ENCODE measurements around the gene TRMT1.

Gene TRMT1

GRCh38 chr19:13089857-13090507 is 26.6 kb downstream of the TRMT1 start:
- no peak for DNase-seq

DNA sequence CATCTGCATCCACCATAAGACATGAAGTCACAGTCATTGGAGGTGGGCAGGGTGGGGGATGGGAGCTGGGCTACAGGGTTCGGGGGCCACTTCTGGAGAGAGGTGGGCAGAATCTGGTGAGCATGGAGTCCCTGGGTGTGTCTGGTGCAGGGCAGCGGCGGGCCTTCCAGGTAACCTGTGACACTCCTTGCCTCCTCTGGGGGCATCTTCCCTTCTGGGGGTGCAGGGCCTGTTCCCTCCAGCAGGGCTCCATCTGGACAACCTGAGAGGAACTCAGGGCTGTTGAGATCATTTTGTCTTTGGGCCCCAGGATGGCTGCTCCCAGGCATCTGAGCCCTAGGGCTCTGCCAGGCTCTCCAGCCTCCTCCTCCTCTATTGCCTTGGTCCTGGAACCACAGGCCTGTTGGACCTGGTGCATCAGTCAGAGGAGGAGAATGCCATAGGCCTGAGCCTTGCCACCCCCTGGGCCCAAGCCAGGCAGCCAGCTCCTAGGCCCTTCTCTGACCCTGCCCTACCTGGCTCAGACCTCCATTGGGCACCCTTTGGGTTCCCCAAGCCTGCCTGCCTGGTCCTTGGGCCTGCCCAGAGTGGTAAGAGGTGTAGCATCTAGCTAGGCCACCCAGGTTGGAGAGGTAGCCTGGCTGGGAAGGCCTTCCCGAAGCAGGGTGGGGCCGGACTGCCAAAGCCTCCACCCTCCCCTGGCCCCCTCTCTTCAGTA is 27.2 kb downstream of the TRMT1 start:
- DNase-seq, result no peak

- no peak for DNase-seq
Measured at GRCh38 chr19:13087795-13088537, 28.6 kb downstream of the TRMT1 start.

- DNase-seq, result no peak
Measured at GRCh38 chr19:13087295-13087694, 29.2 kb downstream of the TRMT1 start.

DNA sequence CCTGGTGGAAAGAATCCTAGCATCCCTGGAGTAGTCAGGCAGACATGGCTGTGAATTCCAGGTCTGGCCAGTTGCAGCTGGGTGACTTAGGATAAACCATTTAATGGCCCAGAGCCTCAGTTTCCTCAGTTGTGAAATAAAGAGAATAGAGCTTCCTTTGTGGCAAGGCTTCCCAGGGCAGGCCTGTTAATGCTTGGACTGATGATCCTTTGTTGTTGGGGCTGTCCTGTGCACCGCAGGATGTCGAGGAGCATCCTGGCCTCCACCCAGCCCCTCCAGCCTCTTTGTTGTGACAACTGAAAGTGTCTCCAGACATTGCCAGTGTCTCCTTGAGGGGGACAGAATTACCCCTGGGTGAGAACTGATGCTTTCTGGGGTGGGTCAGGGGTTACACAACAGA is 30.2 kb downstream of the TRMT1 start:
- no peak for DNase-seq

- no peak for DNase-seq
Measured at GRCh38 chr19:13085666-13086065, 30.9 kb downstream of the TRMT1 start.

DNA sequence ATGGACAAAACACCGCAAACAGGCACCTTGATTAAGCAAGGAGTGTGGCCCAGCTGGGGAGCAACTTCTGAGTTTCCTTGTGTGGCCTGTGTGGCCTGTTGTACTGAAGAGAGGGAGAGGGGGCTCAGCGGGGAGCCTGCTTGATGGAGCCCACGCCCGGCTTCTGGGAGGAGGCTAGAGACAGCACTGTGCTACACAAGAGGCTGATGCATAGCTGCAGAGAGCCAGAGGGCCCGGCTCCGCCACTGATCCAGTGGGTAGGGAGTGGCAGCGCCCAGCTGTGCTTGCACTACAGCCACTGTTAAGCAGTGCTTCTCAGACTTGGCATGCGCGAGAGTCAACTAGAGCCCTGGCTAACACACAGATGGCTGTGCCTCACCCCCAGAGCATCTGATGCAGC is 32.9 kb downstream of the TRMT1 start:
- no peak for DNase-seq

DNA sequence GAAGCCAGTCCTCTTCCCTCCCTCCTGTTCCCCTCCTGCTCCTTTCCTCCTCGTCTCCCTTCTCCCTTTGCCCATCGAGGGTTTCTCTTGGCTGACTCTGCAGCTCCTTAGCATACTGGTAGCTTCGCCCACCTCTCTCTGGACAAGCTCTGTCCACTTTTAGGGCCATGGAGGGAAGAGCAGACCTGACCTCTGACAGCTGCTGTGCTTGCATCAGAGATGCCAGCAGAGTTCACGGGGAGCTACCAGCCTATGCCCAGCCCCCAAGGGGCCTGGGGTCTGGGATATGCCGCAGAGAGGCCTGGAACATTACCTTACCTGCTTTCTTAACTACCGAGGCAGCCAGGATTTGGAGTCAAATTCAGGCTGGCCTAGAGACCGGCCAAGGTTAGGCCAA is 33.5 kb downstream of the TRMT1 start:
- DNase-seq, result no peak

DNA sequence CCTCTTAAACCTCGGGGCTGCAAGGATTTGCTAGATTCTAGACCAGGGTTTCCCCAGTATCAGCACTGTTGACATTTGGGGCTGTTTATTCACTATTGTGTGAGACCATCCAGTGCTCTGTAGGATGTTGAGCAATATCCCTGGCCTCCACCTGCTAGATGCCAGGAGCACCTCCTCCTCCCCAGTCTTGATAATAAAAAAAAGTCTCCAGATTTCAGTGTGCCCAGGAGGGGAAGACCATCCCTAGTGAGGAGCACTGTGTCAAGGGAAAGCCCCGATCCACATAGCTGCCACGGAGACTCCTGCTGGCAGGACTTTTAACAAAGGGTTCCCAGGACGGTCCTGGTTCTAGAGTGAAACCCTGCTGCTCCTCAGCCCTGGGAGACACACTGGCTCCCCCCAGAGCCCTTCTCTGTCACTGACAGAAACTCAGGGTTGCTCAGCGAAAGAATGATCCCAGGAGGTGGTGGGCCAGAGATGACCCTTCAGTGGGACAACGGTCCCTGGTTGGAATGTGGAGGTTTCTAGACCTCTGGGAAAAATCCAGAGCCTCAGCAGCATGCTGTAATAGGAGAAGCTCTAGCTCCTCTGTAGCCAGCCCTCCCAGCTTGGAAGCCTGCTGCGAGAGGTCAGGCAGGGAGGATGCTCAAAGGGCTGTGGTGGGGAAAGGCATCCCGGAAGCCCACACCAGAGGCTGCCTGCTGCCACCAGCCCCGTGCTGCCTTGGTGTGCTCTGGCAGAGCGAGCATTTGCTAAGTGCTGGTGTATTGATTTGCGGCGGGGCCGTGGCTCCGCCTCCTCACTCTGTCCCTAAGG is 34.1 kb downstream of the TRMT1 start:
- no peak for DNase-seq

DNA sequence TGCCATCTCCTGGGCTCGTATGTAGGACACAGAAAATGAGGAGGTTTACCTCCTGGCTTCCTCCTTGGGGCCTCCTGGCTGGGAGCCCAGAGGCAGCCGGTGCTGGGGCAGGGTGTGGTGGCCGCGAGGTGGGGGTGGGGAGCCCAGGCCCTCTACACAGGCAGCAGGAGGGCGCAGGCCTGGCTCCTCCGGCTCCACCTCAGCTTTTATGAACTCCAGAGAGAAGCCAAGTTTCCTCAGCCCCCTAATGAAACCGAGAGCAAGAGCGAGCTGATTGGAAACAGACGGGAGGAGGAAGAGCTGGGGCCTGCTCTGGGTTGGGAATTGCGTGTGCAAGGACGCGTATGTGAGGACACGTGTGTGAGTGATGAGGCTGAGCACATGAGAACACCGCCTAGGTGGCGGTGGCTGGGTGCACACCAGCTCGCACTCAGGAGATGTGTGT is 37.0 kb downstream of the TRMT1 start:
- DNase-seq, result no peak

- no peak for DNase-seq
Measured at GRCh38 chr19:13078897-13079541, 37.5 kb downstream of the TRMT1 start.

- DNase-seq, result no peak
Measured at GRCh38 chr19:13078381-13078780, 38.2 kb downstream of the TRMT1 start.

DNA sequence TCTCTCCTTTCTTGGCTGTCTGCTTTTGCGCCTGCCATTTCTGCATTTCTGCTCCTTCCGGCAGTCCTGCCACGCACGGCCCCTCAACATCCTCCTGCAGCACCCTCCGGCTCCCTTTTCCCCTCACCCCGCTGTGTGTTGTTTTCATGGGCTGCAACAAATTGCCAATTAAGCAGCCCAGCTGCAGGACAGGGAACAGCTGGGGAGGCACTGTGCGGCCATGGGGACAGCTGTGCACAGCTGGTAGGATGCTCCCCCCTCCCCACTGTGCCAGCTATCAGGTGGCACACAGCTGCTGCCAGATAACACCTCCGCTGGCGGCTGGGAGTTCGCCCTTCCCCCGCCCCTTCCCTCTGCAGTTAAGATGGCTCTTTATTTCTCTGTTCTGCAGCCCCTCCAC is 39.3 kb downstream of the TRMT1 start:
- no peak for DNase-seq

GRCh38 chr19:13076787-13077186 is 39.8 kb downstream of the TRMT1 start:
- no peak for DNase-seq

GRCh38 chr19:13076320-13076719 is 40.2 kb downstream of the TRMT1 start:
- no peak for DNase-seq

GRCh38 chr19:13074378-13074777 is 42.2 kb downstream of the TRMT1 start:
- DNase-seq, result no peak

DNA sequence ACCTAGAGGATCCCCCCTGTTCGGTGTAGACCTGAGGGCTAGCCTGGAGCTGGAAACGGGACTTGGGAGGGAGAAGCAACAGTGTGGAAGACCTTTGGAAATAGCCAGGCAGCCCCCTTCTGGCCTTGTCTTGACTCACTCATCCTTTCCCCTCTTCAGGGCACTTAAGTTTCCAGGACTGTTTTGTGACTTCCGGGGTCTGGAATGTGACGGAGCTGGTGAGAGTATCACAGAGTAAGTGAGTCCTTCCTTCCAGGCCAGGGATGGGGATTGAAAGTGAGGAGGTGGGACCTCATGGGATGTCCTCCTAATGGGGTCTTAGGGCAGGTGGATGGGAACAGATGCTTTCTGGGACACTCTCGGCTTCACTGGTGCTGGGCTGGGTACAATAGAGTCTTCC is 43.3 kb downstream of the TRMT1 start:
- DNase-seq, result no peak

DNA sequence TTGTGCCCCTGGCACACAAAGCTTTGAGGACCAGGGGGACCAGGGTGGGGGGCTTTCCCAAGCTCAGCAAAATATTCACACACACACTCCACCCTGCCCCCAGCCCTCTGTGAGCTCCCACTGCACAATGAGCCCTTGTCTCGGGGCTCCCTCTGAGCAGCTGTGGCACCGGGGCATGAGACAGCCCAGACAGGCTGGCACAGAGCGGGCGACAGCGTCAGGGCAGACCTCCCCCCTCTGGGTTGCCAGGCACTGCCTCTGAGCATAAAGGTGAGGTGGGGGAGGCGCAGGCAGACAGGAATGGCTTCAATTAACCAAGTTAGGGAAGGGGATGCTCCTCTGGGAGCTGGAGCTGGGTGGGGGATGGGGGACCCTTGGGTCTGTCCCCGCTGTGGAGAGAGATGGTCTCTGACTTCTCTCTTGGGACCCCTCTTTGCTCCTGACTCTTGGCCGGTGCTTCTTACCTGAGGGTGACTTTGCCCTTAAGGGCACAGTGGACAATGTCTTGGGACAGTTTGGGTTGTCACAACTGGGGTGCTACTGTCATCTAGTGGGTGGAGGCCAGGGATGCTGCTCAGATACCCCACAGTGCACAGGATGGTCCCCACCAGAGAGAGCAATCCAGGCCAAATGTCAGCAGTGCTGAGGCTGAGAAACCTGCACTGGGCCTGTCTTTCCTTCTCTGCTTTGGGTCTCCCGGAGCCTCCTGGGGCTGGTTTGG is 44.2 kb downstream of the TRMT1 start:
- DNase-seq, result no peak

DNA sequence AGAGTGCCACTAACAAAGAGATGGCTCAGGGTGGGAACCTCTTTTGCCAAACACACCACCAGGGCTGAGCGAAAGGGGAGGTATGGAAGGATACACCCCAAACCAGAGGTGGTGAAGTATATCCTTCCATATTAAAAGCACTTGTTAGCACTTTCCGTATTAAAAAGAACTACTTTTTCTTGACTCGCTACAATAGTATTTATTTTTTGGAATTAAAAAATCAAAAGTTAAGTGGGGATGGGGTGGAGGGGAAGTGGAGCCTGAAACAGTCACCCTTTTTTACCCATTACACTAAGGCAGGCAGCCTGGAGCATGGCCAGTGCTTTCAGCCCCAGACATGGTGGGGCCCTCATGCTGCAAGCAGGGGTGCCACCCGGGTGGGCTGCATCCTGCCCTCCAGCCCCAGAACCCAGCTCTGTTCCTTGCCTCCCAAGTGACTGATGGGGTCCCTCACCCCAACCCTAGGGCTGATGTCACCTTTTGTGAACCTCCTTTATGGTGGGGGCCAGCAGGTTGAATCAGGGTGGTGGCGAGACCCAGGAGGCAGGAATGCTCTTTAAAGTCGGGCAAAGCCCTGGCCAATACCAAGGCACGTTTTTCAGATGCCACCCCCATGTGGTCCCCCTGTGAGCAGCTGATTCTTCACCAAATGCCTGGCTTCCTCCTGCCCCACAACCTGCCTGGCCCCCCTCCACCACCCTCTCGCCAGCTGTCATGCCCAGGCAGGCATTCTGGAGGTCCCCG is 44.9 kb downstream of the TRMT1 start:
- no peak for DNase-seq

- DNase-seq, result no peak
Measured at GRCh38 chr19:13070425-13071140, 46.0 kb downstream of the TRMT1 start.

Data from EL (cell line).